ENCODE measurements around the gene OR13J1.

The OR13J1 gene

DNA sequence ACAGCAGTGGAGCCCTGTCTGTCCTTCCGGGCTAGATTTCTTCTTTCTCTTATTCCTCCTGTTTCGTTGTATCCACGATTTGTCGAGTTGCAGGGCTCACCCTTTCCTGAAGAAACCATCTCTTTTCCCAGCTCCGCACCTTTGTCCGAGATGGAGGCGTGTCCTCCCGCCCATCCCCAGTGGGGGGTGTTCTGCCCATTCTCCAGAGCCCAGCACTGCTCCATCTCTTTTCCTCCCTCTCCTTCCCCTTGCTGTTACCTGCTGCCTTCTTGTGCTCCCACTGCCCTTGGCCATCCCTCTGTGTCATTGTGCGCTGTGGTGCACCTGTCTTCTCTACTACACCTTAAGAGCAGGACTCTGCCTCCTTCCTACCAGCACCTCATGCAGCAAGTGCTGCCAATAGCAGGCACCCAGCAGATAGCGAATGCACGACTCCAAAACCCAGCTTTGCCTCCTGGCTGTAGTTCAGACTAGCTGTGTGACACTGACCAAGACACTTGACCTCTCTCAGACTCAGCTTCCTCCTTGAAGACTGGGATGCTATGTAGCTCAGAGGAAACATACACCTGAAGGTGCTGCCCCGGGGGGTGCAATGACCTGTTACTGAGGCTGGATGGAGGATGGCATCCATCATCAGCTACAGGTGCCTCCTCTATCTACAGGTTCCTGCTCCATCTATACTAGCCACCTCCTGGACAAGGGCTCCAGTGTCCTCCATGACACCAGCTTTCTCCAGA is 8.9 kb downstream of the OR13J1 start:
- no peak overlapping the region for H3K27ac ChIP-seq
- DNase-seq (ENCODE audit: low read depth, low spot score): no peak

DNA sequence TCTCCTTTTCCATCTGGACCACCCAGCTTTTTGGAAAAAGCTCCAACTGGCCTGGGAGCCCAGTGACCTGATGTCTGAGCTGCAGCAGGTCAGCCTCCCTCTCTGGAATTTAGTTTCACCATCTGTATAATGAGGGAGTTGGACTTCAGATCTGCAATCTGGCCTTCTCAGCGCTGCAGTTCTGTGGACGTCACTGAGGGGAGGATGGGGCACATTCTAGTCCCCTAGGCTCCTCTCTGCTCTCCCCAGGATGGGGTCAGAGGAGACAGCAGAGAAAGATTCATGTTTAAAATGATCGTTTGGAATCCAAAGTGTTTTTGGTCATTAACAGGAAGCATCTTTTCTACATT is 10.2 kb downstream of the OR13J1 start:
- no peak overlapping the region for H3K27ac ChIP-seq
- no peak for DNase-seq (ENCODE audit: low read depth, low spot score)

DNA sequence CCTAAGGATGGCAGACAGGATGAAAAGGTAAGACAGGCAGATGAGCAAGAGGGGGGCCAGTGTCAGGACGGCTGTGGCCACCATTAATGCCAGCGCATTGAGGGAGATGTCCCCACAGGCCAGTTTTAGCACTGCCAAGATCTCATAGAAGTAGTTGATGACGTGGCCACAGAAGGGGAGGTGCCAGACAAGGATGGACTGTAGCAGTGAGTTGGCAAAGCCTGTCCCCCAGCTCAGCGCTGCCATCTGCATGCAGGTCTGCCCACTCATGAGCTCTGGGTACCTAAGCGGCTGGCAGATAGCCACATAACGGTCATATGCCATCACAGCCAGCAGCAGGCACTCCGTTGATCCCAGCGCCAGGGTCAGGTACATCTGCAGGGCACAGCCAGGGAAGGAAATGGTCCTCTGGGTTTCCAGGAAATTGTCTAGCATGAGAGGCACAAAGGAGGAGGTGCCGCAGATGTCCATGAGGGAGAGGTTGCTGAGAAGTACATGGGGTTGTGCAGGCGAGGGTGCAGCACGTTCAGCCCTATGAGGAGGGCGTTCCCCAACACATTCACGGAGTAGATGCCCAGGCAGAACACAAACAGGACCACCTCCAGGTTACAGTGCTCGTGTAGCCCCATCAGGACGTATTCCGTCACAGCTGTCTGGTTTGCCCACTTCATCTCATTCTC is 10.8 kb downstream of the OR13J1 start:
- no peak for DNase-seq (ENCODE audit: low read depth, low spot score)
- H3K27ac ChIP-seq: no peak overlapping the region

DNA sequence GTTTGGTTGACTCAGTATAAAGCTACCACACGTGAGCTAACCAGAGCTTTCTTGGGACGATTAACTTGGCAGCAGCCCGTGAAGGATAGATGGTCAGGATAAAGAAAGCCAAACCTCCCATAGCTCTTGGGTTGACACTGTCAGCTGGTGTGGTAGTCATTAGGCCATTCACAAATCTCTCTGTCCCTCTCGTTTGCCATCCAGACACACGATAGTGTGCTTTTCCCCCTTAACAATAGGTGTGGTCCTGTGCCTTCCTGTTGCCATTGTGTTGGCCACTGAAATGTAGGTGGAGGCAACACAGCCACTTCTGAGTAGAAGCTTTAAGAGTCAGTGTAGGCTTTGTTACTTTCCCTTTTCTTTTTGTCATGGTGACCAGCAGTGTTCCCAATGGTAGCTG is 11.7 kb downstream of the OR13J1 start:
- DNase-seq (ENCODE audit: low read depth, low spot score): no peak
- H3K27ac ChIP-seq: no peak overlapping the region

DNA sequence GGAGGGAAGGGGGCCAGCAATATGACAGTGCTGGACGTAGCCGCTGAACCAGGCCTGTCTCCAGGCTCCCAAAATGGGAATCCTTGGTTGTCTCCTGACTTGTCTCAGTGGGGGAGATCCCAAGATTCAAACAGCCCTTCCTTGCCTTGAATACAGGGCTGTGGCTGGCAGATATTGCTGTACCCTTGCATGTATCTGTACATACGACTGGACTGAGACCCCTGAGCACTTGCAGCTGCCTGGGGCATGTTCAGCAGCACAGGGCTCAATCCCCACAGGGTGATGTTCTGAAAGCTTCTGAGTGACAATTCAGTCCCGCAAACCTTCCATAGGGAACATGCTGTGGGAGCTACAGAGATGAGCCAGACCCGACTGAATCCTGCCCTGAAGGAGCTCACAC is 13.3 kb downstream of the OR13J1 start:
- no peak for DNase-seq (ENCODE audit: low read depth, low spot score)
- H3K27ac ChIP-seq: no peak overlapping the region

DNA sequence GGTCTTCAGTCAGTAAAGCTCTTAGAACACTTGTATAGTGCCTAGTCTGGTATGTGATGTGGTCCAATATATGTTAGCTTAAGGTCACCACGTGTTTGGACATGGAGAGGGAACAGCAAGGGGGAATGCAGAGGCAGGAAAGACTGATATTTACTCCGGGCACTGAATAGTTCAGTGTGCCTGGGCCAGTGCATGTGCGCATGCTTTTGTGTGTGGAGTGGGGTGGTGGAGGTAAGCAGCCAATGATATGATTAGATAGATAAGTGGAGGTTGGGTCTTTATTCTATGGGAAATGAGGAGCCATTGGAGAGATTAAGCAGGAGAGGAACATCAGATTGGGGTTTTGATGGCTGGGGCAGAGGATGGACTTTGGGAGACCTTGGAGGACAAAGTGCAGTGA is 14.0 kb downstream of the OR13J1 start:
- no peak overlapping the region for H3K27ac ChIP-seq
- no peak for DNase-seq (ENCODE audit: low read depth, low spot score)

DNA sequence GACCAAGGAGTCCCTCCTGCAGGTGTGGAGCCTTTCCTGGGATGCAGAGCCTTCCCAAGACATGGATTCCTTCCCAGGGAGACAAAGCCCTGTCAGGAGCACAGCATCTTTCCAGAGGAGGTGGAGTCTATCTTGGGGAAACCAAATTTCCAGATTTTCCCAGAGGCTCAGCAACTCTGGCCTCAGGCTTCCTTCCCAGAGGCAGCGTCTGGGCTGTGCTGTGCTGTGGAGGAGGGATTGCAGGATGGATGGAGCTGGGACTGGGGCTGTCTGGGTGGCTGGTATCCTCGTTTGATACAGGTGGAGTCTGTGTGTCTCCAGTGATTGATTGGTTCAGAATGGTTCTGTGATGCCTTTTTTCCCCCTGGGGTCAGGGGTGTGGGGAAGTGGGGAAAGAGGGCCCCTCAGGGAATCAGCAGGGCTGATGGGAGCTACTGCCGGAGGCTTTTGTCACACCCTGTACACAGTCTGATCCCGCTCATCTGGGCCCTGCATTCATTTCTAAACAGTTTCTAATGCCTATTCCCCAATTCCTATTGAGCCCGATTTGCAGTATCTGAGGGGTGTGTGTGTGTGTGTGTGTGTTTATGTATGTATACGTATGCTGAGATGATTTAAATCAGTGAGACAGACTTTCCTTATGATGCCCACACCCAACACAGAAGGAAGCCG is 16.0 kb downstream of the OR13J1 start:
- H3K27ac ChIP-seq: no peak overlapping the region
- DNase-seq (ENCODE audit: low read depth, low spot score): no peak

DNA sequence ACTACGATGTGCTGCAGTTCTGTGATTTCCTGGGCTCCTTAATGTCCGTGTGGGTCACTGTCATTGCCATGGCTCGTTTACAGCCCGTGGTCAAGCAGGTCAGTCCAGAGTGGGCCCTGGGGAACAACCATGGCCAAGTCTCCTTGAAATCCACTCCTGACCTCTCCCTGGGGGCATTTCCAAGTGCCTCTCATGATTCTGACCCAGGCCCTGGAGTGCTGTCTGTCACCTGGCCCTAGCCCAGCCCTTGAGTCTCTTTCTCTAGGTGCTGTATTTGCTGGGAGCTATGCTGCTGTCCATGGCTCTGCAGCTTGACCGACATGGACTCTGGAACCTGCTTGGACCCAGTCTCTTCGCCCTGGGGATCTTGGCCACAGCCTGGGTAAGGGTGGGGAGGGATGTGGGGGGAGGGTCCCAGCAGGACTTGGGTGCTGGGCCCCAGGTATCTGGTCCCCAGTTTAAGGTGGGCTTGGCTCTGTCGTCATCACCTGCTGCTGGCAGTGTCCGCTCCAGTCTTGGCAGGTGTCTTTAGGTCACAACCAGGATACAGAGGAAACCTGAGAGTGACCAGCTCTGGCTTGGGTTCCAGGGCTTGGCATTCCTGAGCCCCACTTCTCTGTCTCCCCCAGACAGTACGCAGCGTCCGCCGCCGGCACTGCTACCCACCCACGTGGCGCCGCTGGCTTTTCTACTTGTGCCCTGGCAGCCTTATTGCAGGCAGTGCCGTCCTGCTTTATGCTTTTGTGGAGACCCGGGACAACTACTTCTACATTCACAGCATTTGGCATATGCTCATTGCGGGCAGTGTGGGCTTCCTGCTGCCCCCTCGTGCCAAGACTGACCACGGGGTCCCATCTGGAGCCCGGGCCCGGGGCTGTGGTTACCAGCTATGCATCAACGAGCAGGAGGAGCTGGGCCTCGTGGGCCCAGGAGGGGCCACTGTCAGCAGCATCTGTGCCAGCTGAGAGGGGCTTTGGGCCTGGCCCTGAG is 17.0 kb downstream of the OR13J1 start:
- no peak overlapping the region for H3K27ac ChIP-seq
- DNase-seq (ENCODE audit: low read depth, low spot score): no peak

DNA sequence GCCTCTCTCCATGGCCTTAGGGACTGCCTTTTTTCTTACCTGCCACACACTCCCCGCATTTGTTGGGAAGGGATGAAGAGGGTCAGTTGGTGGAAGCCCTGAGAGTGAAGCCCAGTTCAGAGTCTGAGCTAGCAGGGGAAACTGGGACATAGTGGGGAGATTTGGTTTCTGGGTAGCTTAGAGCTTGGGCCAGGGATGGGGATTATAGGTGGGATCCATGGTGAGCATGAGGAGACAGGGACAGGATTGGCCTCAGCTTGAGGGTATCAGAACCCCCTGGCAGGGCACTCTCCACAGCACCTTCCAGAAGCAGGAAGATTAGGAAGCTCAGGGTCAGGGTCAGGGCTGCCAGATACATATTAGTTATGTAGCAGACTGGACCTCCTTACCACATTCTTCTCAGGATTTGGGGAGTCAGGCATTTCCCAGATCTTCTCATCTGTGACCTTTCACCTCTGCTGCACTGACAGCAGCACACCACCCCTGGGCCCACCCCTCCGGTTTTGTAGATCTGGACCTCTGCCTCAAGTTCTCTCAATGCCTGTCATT is 17.9 kb downstream of the OR13J1 start:
- no peak for DNase-seq (ENCODE audit: low read depth, low spot score)
- H3K27ac ChIP-seq: no peak overlapping the region

DNA sequence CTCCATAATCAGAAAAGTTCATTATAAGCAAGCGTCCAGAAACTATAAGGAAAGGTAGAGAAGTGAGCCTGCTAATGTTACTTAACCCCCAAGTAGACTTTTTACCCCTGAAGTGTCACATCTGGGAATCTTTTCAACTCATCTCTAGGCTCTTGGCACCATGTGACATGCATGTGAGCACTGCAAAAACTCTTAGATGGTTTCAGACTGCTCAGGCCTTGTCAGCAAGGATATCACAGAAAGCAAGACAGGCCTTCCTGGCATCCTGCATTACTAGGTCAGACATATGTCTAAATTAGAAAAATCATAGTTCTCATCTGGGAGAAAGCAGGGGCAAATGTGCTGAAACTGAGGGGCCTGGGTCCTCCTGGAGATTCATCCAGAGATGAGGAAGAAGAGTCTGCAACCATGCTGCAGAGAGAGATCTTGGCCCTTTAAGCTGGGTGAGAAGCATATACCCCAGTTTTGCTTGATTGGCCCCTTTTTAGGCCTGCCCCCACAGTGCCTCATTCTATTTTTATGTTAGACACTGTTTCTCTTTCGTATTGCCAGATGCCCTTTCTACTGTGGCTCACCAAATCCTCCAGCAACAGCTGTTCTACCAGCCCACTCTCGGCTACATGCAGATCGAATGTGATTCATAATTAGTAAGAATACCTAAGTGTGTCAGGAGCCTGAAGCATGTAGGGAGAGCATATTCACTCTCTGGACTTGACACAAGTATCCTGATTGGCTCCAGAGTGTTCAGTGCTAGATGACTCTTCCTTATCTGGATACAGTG is 22.2 kb downstream of the OR13J1 start:
- no peak overlapping the region for H3K27ac ChIP-seq
- DNase-seq (ENCODE audit: low read depth, low spot score): peak; percentile 93

DNA sequence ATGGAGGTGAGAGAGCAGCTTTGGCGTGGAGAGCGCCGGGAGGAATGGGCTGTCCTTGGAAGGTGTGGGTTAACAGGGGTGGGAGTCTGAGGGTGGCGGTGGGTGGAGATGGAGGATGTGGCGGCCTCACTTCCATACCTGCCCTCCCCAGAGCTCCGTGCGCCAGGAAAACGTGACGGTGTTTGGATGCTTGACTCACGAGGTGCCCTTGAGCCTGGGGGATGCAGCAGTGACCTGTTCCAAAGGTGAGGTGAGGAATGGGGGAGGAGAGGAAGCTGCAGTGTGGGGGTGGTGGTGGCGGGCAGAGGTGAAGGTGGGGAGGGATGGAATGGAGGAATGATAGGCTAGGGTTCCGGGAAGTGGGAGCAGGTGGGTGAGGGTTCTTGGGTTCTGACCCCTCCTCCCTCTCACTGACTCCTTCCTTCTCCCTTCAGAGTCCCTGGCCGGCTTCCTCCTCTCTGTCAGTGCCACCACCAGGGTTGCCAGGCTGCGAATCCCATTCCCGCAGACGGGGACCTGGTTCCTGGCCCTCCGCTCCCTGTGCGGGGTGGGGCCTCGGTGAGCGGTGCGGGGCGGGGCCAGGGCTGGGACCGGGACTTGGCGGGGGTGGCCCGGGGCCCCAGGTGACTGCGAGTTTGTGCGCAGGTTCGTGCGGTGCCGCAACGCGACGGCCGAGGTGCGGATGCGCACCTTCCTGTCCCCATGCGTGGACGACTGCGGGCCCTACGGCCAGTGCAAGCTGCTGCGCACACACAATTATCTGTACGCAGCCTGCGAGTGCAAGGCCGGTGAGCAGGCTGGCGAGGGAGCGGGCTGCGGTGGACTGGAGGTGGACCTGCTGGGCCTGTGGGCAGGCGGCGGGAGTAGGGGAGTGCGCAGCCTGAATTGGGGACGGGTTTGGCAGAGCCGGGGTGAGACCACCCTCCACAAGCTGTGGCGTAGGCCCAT is 24.1 kb downstream of the OR13J1 start:
- no peak for DNase-seq (ENCODE audit: low read depth, low spot score)
- H3K27ac ChIP-seq: no peak overlapping the region

DNA sequence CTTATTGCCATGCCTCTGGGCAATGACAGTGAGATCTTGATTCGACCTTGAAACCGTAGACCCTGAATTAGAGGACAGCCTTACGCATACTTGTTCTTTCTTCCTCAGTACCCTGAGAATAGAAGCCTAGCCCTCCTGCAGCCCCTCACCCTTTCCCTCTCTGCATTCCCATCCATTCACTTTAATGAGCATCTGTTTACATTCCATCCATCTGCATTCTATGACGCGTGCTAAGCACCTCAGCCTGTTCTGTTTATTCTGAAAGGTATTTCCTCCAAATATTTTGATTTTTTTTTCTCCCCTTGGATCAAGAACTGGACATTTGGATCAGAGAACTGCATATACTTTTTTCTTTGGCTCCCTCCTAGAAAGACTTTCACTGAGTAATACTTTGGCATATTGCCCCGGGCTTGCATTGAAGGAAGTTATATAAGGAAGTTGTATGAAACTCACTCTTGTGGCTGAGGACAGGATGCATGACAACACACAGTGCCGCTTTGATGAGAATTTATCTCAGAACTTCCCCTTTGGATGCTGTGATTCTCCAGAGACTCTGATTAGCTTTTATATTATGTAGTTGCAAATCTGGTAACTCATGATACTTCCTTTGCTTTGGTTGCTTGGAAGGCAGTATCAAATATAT is 25.5 kb downstream of the OR13J1 start:
- H3K27ac ChIP-seq: peak overlapping the region; percentile 45
- peak; percentile 76 for DNase-seq (ENCODE audit: low read depth, low spot score)

DNA sequence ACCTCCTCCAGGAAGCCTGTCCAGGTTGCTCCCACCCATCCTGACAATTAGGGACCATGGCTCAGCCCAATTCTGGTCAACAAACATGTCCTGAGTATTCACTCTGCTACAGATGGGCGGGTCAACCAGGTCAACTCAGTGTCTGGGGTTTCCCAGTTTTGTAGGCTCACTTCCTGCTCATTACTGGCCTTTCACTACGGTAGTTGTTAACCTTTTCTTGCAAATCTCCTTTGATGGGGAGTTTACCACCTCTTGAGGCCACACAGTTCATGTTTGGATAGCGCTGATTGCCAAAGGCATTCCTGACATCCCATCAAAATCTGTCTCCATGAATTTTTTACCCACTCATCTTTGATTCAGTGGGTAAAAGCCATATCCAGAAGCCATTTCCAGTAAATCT is 27.4 kb downstream of the OR13J1 start:
- no peak for DNase-seq (ENCODE audit: low read depth, low spot score)
- no peak overlapping the region for H3K27ac ChIP-seq

DNA sequence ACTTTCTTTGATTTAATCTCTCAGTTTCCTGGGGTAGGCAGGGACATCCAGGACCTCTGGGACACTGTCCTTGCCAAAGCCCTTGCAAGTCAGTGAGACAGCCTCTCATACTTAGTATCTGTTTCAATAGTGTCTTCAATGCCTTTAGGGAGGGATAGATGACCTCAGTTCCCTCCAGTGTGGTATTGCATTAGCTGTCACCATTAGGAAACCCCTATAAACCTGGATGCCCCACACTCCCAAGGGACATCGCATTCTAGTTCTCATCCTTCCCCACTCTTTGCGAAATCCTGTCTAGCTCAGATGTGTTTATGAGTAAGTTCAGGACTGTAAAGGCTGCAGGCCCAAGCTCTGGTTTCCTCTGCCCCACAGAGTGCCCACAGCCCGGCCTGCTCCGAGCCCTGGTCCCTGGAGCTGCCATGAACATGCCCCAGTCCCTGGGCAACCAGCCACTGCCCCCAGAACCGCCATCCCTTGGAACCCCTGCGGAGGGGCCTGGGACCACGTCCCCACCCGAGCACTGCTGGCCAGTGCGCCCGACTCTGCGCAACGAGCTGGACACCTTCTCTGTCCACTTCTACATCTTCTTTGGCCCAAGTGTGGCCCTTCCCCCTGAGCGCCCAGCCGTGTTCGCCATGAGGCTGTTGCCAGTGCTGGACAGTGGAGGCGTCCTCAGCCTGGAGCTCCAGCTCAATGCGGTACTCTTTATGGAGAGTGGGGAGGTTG is 28.0 kb downstream of the OR13J1 start:
- DNase-seq (ENCODE audit: low read depth, low spot score): no peak
- H3K27ac ChIP-seq: no peak overlapping the region

DNA sequence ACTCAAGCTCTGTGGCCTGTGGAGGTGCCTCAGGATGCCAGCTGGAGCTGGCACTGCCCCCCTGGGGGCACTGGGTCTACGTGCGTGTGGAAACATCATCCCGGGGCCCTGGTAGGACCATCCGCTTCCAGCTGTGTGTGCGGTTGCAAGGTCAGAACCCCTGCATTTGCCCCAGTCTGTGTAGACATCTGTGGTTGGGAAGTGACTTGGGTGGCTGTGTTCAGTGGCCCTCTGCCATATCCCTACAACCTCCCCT is 28.6 kb downstream of the OR13J1 start:
- DNase-seq (ENCODE audit: low read depth, low spot score): no peak
- H3K27ac ChIP-seq: no peak overlapping the region

DNA sequence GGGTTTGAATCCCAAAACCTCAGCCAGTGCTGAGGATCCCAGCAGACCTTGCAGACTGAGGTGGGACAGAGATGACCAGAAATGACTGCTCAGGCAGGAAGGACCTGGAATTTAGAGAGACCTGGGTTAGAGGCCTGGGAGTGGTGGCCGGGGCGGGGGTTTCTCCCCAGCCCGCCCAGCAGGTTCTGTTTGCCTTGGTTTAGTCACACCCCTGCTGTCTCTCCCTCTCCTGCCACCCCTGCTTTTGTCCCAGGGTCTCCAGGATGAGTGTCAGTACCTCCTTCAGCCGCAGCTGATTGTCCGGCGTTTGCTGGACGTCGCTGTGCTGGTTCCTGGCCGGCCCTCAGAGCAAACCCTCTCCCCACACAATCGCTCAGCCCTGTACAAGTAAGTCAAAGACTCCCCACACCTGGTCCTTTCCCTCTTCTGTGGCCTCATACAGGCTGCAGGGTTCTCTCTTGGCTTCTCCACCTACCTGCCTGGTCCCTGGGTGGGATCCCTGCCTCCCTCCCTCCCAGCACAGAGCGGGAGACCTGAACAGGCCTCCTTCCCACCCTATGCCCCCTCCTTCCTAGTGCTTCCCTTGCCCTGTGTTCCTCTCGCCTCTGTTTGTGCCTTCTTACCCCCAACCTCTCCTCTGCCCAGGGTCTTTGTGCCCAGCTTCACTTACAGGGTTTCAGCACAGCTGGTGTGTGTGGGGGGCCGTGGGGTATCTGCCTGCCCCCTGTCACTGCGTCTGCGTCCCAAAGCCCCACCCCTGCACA is 29.1 kb downstream of the OR13J1 start:
- DNase-seq (ENCODE audit: low read depth, low spot score): no peak

DNA sequence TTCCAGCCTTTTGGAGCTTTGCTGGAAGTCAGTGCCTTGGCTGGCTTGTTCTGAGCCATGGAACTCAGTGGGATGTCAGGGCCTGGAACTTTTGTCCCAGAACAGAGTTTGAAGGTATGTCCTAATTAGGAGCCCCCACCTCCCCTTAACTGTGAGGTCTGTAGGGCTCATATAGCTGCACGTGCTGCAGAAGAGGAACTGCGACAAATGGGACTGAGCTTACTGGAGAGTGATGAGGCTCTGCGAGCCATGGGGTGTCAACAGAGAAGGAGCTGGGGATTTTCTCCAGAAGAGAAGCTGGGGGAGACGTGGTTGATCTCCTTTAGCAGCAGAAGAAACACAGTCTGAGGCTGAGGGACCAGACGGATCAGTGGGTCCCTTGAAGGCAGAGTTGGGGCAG is 30.3 kb downstream of the OR13J1 start:
- no peak overlapping the region for H3K27ac ChIP-seq
- DNase-seq (ENCODE audit: low read depth, low spot score): no peak

More for the DNA sequence above, 29.1 kb downstream of the OR13J1 start:
- no peak overlapping the region for H3K27ac ChIP-seq

All from epithelial cell of prostate (primary cell).